ENCODE measurements around the gene C4orf51. TPM values are rescaled to one million over a fixed set of nuclear protein-coding genes. Genes with fewer than 3 reads are reported as not detected.
A peak's percentile ranks its signal among the peaks of the same experiment; 100 is the strongest.

The C4orf51 gene
- total and polyA plus RNA-seq, 2 donors (not counting 1 experiment from before 2014, with no cell fraction given), result not detected

- no peak overlapping the region for H3K4me2 ChIP-seq (replicated peaks; ENCODE audit: low read depth, low read length, poor library complexity, severe bottlenecking)
- H3K4me1 ChIP-seq (ENCODE audit: control insufficient read depth in 2 of 2, insufficient read depth in 2 of 2, low read length in 2 of 2), result peaks cover 5 to 14% of the 10 kb centered on the region in 2 donors
- no peak overlapping the region for H2AFZ ChIP-seq (ENCODE audit: insufficient read depth, low read depth, low read length, poor library complexity, severe bottlenecking)
- no peaks in the 10 kb centered on the region for H4K20me1 ChIP-seq (ENCODE audit: control insufficient read depth, insufficient read depth, low read length, poor library complexity, severe bottlenecking)
- no peaks in the 10 kb centered on the region for H3K36me3 ChIP-seq (replicated peaks in 1 of 2; ENCODE audit: control extremely low read depth in 1 of 2, control insufficient read depth in 1 of 2, extremely low read depth in 1 of 2, insufficient read depth in 2 of 2, low read length in 1 of 2)
- no peak overlapping the region for H3K27ac ChIP-seq (ENCODE audit: low read length in 2 of 2)
- no peak for ATAC-seq (ENCODE audit: low read depth)
- peaks cover 0 to 1% (median 0%) of the 10 kb centered on the region in 3 donors for H3K9me3 ChIP-seq (ENCODE audit: control extremely low read depth in 1 of 3, control insufficient read depth in 2 of 3, insufficient read depth in 1 of 3, low read length in 2 of 3)
- POLR2A ChIA-PET, result no interaction called here
- H3K79me2 ChIP-seq (ENCODE audit: control insufficient read depth, insufficient read depth, low read length), result no peaks in the 10 kb centered on the region
- peaks cover 0 to 4% (median 2%) of the 10 kb centered on the region in 4 experiments for H3K27me3 ChIP-seq (replicated peaks in 1 of 4; ENCODE audit: control extremely low read depth in 1 of 4, control insufficient read depth in 3 of 4, insufficient read depth in 4 of 4, low read length in 3 of 4)
- WGBS (ENCODE audit: insufficient coverage), result 100% methylated on average over 2 of the region's 5 CpGs
- Mint-ChIP-seq H3K4me1 (peaks cover 20% of the 10 kb centered on the region), H3K27ac (no peak overlapping the region), H3K27me3 (peaks cover 21% of the 10 kb centered on the region), H3K4me3 (no peak overlapping the region), H3K9me3 (ENCODE audit: insufficient read depth) (no peaks in the 10 kb centered on the region)
- CTCF ChIA-PET, result no interaction called here
- TF ChIP-seq CTCF (IDR thresholded peaks at IDR 0.05), result no peak
- no peak for TF ChIP-seq EZH2 (IDR thresholded peaks at IDR 0.05; ENCODE audit: borderline replicate concordance, insufficient read depth, low read depth, low read length, poor library complexity, severe bottlenecking)
- no peak overlapping the region for H3K4me3 ChIP-seq (ENCODE audit: control extremely low read depth in 1 of 5, extremely low read depth in 1 of 5, insufficient read depth in 1 of 5, low read depth in 2 of 5, low read length in 4 of 5)
- no peak overlapping the region for H3K9ac ChIP-seq (ENCODE audit: low read length)
- DNase-seq, result no peak
- intact Hi-C loops (cut with micrococcal nuclease), result no loop called here
Measured at GRCh38 chr4:145730026-145730425, 50.1 kb downstream of the C4orf51 start.

- H3K9ac ChIP-seq (ENCODE audit: low read length), result no peak overlapping the region
- ChIA-PET CTCF (no interaction called here), POLR2A (no interaction called here)
- no peak overlapping the region for H2AFZ ChIP-seq (ENCODE audit: insufficient read depth, low read depth, low read length, poor library complexity, severe bottlenecking)
- intact Hi-C loops (cut with micrococcal nuclease), result no loop called here
- 100% methylated on average over 1 of the region's 1 CpG for WGBS (ENCODE audit: insufficient coverage)
- ATAC-seq (ENCODE audit: low read depth), result no peak
- Mint-ChIP-seq H3K27ac (no peak overlapping the region), H3K27me3 (peaks cover 17% of the 10 kb centered on the region), H3K4me3 (peak overlapping the region; percentile 46), H3K9me3 (ENCODE audit: insufficient read depth) (no peaks in the 10 kb centered on the region), H3K4me1 (peaks cover 20% of the 10 kb centered on the region)
- H3K4me1 ChIP-seq (ENCODE audit: control insufficient read depth in 2 of 2, insufficient read depth in 2 of 2, low read length in 2 of 2), result peaks cover 5 to 14% of the 10 kb centered on the region in 2 donors
- peaks cover 0 to 4% (median 2%) of the 10 kb centered on the region in 4 experiments for H3K27me3 ChIP-seq (replicated peaks in 1 of 4; ENCODE audit: control extremely low read depth in 1 of 4, control insufficient read depth in 3 of 4, insufficient read depth in 4 of 4, low read length in 3 of 4)
- no peaks in the 10 kb centered on the region for H4K20me1 ChIP-seq (ENCODE audit: control insufficient read depth, insufficient read depth, low read length, poor library complexity, severe bottlenecking)
- no peaks in the 10 kb centered on the region for H3K79me2 ChIP-seq (ENCODE audit: control insufficient read depth, insufficient read depth, low read length)
- no peak overlapping the region for H3K27ac ChIP-seq (ENCODE audit: low read length in 2 of 2)
- H3K4me2 ChIP-seq (replicated peaks; ENCODE audit: low read depth, low read length, poor library complexity, severe bottlenecking), result no peak overlapping the region
- H3K36me3 ChIP-seq (replicated peaks in 1 of 2; ENCODE audit: control extremely low read depth in 1 of 2, control insufficient read depth in 1 of 2, extremely low read depth in 1 of 2, insufficient read depth in 2 of 2, low read length in 1 of 2), result no peaks in the 10 kb centered on the region
- H3K4me3 ChIP-seq (ENCODE audit: control extremely low read depth in 1 of 5, extremely low read depth in 1 of 5, insufficient read depth in 1 of 5, low read depth in 2 of 5, low read length in 4 of 5), result no peak overlapping the region
- DNase-seq, result no peak
- peaks cover 0 to 1% (median 0%) of the 10 kb centered on the region in 3 donors for H3K9me3 ChIP-seq (ENCODE audit: control extremely low read depth in 1 of 3, control insufficient read depth in 2 of 3, insufficient read depth in 1 of 3, low read length in 2 of 3)
- TF ChIP-seq EZH2 (IDR thresholded peaks at IDR 0.05; ENCODE audit: borderline replicate concordance, insufficient read depth, low read depth, low read length, poor library complexity, severe bottlenecking), result no peak
- no peak for TF ChIP-seq CTCF (IDR thresholded peaks at IDR 0.05)
Measured at GRCh38 chr4:145731028-145731427, 51.1 kb downstream of the C4orf51 start.

Measured in B cell (primary cell).